ENCODE measurements around the gene EXOC5.

Gene EXOC5, protein sequence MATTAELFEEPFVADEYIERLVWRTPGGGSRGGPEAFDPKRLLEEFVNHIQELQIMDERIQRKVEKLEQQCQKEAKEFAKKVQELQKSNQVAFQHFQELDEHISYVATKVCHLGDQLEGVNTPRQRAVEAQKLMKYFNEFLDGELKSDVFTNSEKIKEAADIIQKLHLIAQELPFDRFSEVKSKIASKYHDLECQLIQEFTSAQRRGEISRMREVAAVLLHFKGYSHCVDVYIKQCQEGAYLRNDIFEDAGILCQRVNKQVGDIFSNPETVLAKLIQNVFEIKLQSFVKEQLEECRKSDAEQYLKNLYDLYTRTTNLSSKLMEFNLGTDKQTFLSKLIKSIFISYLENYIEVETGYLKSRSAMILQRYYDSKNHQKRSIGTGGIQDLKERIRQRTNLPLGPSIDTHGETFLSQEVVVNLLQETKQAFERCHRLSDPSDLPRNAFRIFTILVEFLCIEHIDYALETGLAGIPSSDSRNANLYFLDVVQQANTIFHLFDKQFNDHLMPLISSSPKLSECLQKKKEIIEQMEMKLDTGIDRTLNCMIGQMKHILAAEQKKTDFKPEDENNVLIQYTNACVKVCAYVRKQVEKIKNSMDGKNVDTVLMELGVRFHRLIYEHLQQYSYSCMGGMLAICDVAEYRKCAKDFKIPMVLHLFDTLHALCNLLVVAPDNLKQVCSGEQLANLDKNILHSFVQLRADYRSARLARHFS
- 88.9 to 273 (median 180) reads per million in 17 experiments for total RNA-seq

DNA sequence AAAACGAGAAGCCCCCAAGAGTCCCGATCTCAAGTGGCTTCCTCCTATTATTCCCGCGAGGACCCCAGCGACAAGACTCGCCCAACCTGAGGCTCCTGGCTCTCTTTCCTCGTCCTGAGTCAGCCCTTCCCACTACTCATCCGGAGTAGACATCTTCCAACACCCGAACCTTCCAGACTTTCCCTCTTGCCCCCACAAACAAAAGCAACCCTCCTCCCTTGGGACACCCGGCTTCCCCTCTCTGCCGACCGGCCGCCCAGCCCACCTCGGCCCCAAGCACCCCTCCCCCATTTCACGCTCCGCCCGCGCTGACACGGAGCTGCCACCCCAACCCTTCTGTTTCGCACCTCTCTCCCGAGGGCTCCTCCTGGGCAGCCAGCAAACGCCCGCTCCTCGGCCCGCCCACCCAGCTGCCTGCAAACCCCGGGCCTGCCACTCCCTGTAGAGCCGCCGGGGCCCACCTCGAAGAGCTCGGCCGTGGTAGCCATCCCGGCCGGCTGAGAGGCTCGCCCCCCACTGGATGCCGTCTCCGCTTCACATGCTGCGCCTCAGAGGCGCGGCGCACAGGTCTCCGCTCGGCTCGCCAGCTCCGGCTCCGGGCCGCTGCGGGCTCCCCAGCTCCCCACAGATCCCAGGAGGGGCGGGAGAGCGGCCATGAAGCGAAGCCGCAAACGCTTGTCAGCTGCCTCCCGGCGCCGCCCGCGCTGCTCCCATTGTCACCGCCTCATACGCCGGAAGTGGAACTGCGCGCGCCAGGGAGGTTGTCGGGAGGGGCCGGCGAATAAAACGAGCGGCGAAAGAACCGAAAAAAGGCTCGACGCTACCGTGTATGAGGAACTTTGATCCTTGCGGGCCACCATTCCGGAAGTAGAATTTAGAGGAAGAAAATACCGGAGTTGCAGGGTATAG, at the start of gene EXOC5, which contains the start of gene AP5M1:
EXOC5 (minus strand) TSS at position 745 of the 909 bp plus-strand sequence; CDS start at position 488, 257 bp downstream.
AP5M1 (plus strand) TSS at position 811 of the 909 bp plus-strand sequence. CDS start 344 bp downstream, outside the sequence.
- DNase-seq, result peak; percentile 96 to 98 (median 98)

DNA sequence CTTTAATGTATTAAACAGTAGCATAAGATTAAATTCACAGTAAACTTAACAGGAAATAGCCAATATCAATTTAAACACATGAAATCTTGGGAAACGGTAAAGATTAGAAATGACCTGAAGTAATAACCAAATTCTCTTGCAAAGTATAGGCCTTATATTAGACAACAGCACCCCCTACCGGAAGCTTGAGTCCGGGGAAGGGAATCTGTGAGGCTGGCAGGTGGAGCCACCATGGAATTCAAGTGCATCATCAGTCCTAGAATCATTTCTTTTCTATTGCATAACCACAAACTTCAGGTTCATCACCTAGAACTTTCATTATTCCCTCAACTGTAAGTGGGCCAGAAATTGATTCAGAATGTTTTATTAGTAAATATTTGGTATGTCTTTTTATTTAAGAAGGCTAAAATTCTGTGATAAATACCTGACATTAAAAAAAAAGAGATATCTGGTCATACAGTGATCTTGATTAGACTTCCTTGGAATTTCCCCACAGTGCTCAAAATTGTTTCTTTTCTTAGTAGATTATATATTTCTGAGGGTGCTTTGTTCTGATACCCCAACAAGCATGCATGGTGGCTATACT, 48.6 kb upstream of the EXOC5 start:
- DNase-seq, result peak; percentile 79 to 90 (median 84)

DNA sequence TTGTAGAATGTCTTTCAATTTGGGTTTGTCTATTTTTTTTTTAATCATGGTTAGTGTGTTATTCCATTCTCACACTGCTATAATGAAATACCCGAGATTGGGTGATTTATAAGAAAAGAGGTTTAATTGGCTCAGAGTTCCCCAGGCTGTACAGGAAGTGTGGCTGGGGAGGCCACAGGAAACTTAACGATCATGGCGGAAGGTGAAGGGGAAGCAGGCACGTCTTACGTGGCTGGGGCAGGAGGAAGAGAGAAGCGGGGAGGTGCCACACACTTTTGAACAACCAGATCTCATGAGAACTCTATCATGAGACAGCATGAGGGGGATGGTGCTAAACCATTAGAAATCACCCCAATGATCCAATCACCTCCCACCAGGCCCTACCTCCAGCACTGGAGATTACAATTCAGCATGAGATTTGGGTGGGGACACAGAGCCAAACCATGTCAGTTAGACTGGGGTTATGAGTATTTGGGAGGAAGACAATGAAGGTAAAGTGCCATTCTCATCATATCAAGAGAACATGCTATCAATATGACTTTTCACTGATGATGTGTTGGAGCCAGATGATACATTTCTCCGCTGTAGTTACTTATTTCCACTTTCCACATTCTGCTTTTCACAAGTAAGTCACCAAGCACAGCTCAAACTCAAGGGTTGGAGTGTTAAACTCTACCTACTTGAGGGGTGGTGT, 45.8 kb upstream of the EXOC5 start:
- no peak for DNase-seq

DNA sequence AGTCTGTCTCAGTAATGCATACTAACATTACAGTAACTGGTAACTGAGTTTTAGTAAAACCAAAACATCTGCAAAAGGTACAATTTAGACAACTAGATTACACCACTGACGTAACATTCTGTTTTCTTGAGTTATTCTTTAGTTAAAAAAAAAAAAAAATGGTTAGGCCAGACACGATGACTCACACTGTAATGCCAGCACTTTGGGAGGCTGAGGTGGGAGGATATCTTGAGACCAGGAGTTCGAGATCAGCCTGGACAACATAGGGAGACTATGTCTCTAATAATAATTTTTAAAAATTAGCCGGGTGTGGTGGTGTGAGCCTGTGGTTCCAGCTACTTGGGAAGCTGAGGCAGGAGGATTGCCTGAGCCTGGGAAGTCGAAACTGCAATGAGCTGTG, 34.2 kb upstream of the EXOC5 start:
- no peak for DNase-seq

DNA sequence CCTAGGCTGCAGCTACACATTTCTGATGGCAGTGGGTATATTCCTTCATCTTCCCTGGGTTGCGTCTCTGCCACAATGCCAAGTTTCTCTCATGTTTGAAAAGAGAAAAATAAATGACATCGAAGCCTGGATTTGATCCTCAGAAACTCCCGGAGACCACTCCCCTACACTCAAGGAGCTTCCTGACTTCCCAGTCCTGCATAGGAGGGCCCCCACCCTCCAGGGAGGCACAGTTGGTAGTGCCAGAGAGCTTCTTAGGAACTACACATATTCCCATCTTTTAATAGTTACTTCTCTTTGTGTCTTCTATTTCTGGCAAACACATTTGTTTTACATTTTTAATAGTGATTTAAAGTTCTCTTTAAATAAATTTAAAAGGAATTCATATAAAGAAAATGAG, 30.8 kb upstream of the EXOC5 start:
- no peak for DNase-seq

DNA sequence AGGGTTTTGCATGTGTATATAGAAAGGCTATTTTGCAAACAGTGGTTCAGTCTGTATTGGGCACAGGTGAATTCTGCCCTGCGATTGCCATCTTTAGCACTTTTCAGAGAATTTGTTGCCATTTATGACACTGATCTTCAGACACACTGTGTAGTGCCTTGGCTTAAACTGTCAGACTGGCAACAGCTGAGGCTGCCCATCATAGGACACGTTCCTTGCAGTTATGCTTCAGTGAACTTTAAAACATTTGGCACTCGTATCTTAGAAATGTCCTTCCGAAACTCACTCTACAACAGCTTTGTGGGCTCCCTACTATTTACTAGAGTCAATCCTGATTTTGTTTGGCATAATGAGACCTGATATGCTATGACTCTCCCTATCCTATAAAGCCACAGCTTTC, 29.1 kb upstream of the EXOC5 start:
- no peak for DNase-seq

DNA sequence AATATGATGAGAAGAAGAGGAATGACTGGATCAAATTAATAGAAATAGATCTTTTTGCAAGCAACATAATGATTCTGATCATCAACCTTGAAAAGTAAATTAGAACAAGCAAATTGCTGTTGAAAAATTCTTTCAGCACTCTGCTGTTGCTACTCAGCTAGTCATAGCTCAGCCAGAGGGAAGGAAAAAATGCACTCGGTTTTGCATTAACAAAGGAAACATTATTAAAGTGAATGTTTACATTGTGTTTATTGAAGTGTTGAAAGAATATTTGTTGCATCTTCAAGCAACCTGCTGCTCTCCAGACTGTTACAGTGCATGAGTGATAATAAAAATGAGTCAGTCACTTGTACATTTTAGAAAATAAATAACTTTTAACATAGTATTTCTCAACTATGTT, 26.5 kb upstream of the EXOC5 start:
- DNase-seq, result no peak

DNA sequence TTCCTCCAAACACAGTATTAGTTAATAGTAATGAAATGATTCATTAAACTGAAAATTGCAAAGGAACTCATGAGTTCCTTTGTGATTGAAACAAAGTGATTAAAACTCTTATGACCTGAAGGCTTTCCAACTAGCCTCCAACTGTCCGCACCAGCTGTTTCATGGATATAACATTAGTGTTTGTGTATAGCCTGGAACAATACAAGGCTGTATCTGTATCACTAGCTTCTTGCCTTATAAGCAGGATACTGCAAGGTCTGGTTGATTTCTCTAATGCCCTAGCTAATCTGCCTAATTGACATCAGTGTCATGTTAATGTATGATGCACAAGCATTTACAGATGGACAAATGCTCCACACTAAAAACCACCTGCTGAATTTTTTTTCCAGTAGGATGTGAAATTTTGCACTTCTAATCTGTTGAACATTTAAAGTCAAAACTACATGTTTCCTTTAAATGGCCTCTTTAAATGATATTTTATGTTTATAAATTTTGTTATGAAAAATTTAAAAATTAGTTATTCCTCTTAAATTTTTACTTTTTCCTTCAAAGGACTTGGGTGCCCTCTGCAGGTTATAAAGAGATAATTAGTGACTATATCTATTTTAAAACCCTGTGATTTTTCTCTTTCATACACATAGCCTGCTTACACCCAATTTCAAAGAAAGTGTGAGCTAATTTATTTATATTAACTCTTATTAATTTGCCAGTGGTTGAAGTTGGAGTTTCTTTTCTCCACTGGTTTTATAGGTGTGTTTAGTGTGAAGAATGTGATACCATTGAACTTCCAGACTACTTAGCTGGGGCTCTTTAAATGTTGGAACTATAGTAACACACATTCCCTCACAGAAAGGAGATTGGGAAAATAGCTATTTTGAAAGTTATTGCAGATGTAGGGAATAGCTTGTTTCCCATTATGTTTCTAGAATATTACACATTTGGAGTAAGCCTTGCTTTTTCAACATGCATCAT, 25.4 kb upstream of the EXOC5 start:
- peak in 2 of 4 experiments; percentile 13 to 40 for DNase-seq

DNA sequence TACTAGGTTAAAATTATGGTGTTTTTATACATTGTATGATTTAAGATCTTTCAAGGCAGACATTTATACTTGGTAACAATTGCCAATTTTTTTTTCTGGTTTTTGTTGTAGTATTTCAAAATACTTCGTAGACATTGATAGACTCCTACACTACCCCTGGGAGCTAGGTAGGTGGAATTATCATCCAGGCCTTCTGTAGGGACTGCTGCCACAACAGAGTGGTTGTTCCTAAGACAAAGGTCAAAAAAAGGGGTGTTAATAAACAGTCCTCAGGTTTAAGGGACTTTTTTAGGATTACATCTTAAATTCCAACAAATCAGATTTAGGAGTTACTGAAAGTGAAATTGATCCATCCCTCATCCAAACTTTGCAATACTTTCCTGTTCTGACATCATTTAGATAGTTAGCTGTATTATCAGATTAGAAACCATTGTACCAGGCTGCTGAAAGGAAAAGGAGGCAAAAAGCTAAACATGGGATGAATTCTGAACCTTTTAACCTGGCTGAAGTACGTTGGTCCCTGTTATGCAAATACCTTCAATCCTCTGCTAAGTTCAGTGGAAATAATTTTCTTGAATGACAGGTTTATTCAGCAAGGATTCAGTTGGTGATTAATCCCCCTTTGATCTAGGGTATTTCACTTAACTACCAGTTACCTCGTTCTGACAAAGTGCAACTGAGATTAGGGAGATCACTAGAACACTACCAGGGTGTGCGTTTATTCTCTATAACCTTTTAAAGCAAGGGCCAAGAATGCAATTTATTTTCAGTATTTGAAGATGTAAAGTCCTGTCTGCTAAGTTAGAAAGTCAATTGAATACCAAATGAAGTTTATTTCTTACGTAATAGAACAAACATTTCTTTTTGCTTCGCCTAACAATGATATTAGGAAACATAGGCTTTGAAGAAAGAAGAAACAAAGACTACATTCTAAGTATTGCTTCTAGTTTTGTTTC, 23.3 kb upstream of the EXOC5 start:
- DNase-seq, result no peak

DNA sequence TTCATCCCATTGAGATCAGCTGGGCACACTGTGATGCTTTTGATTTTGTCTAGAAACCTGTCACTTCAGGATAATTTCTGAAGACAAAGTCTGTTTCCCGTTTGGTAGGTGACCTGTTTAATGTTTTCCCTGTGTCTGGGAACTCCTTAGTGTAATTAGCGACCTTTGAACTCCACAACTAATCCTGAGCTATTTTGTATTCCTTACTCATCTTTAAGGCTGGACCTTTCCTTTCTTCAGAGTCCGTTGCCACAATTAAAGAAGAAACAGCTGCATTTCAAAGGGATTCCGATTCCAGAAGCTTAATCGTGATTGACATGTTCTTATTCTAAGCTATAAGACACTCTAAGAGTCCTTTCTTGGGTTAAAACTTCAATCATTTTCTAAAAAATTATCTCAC, 22.0 kb upstream of the EXOC5 start:
- DNase-seq, result no peak

DNA sequence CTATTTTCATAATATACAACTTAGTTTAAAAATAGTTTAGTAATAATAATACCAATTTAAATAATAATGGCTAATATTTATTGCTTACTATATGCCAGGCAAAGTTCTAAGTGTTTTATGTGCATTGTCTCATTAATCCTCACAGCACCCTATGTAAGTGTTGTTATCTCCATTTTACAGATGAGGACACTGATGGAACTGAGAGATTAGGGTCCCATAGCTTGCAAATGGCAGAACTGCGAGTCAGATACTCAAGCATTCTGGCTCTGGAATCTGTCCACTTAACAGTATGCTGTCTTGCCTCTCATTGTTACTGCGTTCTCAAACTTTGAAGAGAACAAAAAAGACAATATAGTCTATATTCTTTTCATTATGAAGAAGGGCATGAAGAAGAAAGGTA, 19.0 kb upstream of the EXOC5 start:
- DNase-seq, result no peak

DNA sequence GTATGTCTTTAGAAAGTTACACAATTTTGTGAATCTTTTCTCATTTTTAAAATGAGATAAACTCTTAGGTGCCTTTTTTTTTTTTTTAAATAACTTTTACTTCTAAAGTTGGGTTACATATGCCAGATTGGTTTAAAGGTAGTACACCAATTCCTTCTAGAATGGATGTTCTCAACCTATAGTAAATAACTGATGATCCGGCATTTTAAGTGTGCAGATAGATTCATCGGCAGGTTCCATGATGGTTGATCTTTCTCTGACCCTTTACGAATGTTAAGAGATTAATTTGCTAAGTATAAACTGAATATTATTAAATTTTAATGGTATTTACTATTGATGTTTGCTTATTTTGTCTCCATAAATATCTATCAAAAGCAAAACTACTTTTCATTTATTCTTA, 8.4 kb upstream of the EXOC5 start:
- no peak for DNase-seq

DNA sequence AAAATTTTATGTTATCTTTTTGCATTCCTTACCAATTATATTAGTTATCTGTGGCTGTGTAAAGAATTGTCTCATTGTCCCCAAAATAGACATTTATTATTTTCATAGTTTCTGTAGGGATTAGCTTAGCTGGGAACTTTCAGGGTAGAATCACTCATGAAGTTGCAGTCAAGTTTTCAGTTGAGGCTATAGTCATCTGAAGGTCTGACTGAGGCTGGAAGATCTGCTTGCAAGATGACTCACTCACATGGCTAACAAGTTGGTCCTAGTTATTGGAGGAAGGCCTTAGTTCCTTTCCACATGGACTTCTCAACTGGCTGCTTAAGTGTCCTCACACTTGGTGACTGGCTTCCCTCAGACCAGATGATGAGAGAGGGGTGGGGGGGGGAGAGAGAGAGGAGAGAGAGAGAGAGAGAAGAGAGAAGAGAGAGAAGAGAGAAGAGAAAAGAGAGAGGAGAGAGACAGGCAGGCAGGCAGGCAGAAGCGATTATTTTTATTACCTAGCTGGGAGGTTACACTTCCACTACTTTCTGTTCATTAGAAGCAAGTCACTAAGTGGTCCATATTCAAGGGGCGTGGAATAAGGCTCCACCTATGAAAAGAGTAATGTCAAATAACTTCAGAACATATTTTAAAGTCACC, 6.4 kb upstream of the EXOC5 start:
- no peak for DNase-seq

DNA sequence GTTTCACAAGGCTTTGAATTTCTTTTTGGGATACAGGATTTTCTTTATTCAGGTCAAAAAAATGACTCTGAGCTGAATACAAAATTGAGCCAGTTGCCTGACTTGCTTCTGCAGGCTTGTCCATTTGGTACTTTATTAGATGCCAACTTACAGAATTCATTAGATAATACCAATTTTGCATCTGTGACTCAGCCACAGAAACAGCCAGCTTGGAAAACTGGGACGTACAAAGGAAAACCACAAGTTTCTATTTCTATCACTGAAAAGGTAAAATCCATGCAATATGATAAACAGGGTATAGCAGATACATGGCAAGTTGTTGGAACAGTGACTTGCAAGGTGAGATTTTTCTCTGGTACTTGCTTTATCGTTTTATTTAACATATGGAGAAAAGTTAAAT, 5.8 kb upstream of the EXOC5 start:
- no peak for DNase-seq

DNA sequence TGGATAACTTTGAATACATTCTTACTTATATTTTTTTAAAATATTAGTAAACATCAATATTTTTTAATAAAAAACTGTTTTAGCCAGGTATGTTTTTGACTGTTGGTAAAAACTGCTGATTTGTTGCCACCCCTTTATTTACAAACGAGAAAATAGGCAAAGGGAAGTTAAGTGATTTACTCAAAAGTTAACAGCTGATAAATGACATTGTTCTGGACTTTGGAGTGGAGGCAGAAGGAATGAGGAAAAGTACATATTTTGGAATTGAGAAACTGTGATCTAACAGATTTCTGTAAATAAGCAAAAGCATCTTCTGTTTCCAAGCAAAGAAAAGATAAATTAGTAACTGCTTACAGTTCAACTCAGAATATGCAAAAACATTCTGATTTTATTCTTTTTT, 4.5 kb upstream of the EXOC5 start:
- DNase-seq, result no peak

DNA sequence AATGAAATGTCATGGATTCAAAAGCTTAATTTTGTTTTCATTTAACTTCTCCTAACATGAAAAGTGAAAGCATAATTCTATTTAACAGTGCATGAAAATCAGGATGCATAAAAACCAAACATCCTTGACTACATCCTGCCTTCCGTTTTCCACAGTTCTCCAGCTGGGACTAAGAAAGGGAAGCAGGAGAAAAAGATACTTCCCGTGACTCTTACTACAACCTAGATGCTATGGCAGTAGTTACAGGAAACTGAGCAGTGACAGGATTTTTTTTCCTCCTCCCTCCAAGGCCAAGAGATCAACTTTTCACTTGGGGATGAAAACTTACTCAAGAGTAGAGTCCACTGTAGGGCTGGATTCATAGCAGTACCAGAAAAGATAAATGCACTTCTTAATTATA, 2.6 kb downstream of the EXOC5 start:
- DNase-seq, result peak; percentile 8 to 41 (median 20)

DNA sequence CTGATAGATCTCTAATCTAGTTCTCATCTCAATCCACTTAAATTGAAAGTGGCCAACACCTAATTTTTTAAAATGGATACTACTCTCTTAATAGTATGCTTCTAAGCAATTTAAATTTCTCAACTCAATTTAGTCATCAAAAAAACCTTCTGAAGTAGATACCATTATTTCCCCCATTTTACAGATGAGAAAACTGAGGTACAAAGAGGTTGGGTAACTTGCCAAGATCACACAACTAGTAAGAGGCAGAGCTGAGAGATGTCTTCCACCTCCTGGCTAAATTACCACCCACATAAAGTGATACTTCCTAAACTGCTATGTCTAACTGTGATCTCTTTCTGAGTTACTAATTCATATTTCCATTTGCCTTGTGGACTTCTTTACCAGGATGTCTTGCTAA, 6.6 kb downstream of the EXOC5 start:
- DNase-seq, result peak in 1 of 4 experiments; percentile 8

DNA sequence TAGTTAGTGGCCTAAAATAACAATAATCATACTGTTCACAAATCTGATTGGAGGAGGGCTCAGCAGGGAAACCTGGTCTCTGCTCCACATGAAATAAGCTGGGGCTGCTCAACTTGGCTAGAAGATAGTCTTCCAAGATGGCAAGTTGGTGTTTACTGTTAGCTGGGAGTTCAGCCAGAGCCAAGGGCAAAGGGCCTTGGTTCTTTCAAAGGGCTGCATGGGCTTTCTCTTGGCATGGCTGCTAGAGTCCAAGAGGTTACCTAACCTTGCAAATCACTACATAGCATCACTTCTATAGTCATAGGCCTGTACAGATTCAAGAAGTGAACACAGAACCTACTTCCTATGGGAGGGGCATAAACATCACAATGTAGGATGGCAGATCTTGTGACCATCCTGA, 7.1 kb downstream of the EXOC5 start:
- peak in 1 of 4 experiments; percentile 25 for DNase-seq

DNA sequence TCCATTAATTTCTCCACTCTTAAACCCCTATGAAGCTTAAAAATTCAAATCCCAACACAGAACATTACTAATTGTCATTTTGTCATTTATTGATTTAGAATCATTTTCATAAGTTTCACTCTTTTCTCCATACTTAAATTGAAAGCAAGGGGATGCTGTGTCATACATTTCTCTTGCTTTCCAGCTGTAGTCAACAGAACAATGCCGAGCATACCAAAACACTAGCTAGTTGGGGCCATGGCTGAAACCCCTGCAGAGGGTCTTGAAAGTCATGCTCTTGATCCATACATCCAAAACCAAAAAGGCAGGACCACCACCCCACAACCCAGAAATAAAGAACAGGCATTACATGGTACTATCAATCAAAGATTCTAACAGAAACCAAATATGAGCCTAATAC, 9.0 kb downstream of the EXOC5 start:
- no peak for DNase-seq

Measured in suppressor macrophage (primary cell).